Stimulated activated CD4-positive, alpha-beta T cell treated with anti-CD3 and anti-CD28 coated beads, Interleukin-1b, Interleukin-23, amount 100 ng/mL, for 1 hour (primary cell): Measurements from ENCODE around the gene HLA-DPA1.
"Not testable (repeated sequence)": the region's sequence is repeated elsewhere in the genome, so short reads cannot be mapped to it uniquely, and the experiment has no call there.

Experiments
- DNase-seq, 2 donors: peaks; one replicate each; pipeline ENCODE4 v3.0.0-alpha.2; 2020; ENCODE audit warnings: low read depth in 2 of 2

The HLA-DPA1 gene

GRCh38 chr6:33073431-33073871 lies at the start of gene HLA-DPA1:
TSS of gene HLA-DPA1 (minus strand) at chr6:33073649.
- DNase-seq, result no peak

DNA sequence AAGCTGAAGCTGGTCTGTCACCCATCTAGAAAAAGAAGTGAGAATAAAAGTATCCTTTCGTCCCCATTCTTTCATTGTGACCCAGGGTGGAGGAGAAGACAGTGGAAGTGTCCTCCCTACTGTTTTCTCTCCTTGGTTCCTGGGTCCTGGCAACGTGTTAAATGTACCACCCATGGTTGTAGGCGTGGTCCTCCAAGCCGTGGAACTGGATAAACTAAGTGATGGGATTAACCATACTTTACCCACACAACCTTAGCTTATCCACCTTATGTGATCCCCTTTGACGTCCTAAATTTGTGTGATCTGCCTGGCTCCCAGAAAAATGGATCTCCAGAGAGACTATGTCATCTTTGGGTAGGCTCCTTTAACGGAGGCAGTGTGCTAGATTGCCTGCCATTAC lies 49.7 kb upstream of the HLA-DPA1 start:
- no peak for DNase-seq

GRCh38 chr6:33120001-33120400 lies 46.6 kb upstream of the HLA-DPA1 start:
- no peak for DNase-seq

GRCh38 chr6:33118525-33119123 lies 45.2 kb upstream of the HLA-DPA1 start:
- no peak for DNase-seq

GRCh38 chr6:33117811-33118277 lies 44.4 kb upstream of the HLA-DPA1 start:
- no peak for DNase-seq

GRCh38 chr6:33116841-33117711 lies 43.6 kb upstream of the HLA-DPA1 start:
- no peak for DNase-seq

- no peak for DNase-seq
Observed at GRCh38 chr6:33116417-33116816, 43.0 kb upstream of the HLA-DPA1 start.

- DNase-seq, result no peak
Observed at GRCh38 chr6:33114406-33114805, 41.0 kb upstream of the HLA-DPA1 start.

DNA sequence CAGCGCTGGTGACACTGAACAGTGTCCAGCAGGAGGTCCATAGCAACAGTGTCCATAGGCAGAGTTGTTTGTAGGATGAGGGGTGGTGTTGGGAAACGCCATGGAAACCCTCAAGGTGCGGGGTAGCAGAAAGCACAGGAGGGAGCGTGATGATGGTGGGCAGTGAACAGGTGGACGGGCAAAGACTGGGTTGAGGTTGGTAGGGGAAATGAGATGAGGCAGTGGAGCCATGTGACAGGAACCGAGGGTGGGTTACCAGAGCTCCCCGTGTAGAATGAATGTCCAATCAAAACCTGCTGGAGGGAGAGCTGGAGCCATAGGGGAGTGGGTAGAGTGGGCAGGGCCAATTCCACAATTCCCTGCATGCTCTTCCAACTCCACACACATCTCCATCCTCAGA lies 40.3 kb upstream of the HLA-DPA1 start:
- no peak for DNase-seq

- DNase-seq, result no peak
Observed at GRCh38 chr6:33112148-33112547, 38.7 kb upstream of the HLA-DPA1 start.

GRCh38 chr6:33108307-33108706 lies 34.9 kb upstream of the HLA-DPA1 start:
- DNase-seq, result no peak

DNA sequence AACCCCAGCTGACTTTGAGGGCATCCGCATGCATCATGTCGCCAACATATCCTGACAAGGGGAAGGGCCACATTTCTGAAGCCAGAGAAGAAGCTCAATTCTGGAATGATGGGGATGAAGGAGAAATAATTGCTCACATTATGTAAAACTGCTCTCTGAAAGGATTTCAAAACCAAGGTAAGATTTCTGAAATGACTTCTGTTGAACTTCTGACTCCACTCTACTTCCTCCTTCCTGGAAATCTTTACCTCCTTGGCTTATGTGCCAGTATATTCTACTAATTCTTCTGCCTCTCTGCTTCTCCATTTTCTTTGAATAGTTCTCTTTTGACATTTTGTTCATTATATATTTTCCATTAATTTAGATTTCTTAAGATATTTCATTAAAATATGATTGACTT lies 34.2 kb upstream of the HLA-DPA1 start:
- no peak for DNase-seq

GRCh38 chr6:33105916-33106871 lies 32.7 kb upstream of the HLA-DPA1 start:
- no peak for DNase-seq

- no peak for DNase-seq
Observed at GRCh38 chr6:33105386-33105785, 31.9 kb upstream of the HLA-DPA1 start.

- DNase-seq, result no peak
Observed at GRCh38 chr6:33104887-33105286, 31.4 kb upstream of the HLA-DPA1 start.

- no peak for DNase-seq
Observed at GRCh38 chr6:33103776-33104175, 30.3 kb upstream of the HLA-DPA1 start.

DNA sequence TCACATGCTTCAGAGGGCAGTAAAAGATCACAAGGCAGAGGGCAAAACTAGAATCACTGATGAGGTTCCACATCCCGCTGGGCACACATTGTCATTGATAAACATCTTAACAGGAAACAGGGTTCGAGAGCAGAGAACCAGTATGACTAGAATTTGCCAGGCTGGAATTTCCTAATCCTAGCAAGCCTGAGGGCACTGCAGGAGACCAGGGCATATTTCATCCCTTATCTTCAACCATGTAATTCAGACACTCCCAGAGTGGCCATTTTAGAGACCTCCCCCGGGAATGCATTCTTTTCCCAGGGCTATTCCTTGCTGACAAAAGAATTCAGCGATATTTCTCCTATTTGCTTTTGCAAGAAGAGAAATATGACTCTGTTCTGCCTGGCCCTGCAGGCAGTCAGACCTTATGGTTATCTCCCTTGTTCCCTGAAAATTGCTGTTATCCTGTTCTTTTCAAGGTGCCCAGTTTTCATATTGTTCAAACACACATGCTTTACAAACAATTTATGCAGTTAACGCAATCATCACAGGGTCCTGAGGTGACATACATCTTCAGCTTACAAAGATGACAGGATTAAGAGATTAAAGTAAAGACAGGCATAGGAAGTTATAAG lies 27.8 kb upstream of the HLA-DPA1 start:
- not testable (repeated sequence) for DNase-seq

DNA sequence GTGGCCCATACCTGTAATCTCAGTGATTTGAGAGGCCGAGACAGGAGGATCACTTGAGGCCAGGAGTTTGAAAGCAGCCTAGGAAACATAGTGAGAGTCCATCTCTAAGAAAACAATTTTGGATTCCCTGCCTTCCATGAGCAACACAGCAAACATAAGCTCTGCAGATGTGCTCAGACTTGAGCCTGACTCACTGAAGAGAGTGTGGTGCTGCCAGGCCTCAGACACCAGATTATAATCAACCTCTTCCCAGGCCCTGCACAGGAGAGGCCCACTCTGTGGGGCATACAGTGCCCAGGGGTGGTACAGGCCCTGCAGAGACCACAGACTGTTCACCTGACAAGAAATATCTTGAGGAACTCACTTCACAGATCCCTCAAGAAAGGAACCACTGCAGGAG lies 22.2 kb upstream of the HLA-DPA1 start:
- no peak for DNase-seq

DNA sequence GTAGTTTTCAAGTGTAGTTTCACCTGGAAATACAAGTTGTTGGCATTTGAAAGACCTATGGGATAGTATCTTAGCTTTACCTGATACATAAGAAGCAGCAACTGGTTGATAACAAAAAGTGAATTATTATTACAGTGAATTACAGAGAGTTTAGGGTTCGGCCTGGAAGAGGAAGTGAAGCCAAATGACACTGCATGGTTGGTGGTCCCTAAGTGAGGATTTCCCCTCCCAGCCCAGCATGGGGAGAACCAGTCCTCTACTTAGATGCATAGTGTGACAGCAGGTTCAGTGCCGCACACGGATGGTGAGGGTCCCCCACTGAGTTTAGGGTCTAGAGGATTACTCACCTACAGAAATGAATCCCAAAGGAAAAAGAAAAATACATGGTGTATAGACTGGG lies 20.4 kb upstream of the HLA-DPA1 start:
- DNase-seq, result no peak

- DNase-seq, result no peak
Observed at GRCh38 chr6:33092385-33092784, 18.9 kb upstream of the HLA-DPA1 start.

DNA sequence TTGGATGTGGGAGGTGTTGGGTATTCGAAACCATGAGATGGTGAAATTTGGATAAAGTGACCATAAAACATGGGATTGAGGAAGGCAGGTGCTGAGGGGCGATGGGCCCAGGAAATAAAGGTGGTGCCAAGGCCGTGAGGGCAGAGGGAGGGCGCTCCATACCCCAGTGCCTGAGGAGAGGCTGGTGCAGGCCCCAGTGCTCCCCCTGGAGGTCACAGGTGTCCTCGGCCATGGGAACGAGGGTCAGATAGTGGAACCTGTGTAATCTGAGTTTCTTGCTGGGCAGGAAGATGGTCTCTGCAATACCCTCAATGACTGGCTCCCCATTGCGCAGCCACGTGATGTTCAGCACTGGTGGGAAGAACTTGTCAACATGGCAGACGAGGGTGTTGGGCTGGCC lies 18.5 kb upstream of the HLA-DPA1 start:
- DNase-seq, result peak in 1 of 2 donors; percentile 17
